ENCODE data around the gene TMEM198.

Gene TMEM198

DNA sequence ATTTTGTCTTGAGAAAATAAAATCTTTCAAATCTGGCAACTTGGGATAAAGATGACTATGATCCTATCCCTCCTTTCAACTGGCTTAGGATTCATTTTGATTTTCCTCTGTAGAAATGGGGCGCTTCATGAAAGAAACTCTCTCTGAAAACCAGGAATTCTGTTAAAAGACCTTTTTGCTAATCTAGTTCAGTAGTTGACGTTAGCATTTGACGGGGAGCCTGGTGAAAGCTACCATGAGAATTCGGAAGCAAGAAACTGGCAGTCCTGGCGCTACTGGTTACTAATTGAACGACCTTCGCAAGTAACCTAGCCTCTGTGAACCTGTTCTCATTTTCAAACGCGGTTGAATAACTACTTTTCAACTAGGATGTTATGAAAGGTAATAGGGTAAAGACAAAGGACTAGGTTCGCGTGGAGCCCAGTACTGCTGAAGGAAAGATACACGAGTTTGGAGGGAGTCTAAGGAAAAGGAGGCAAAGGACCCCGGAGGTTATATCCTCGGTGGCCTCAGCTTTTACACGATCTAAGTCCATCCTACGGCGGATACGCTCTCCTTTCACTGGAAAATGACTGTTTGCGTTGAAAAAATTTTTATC is 53.2 kb downstream of the TMEM198 start:
- no peak for TF ChIP-seq TOX (CRISPR knock-in tag; IDR thresholded peaks at IDR 0.05; ENCODE audit: borderline replicate concordance)
- TF ChIP-seq SNAI2 (CRISPR knock-in tag; IDR thresholded peaks at IDR 0.05): no peak
- TF ChIP-seq, protein P1, sequence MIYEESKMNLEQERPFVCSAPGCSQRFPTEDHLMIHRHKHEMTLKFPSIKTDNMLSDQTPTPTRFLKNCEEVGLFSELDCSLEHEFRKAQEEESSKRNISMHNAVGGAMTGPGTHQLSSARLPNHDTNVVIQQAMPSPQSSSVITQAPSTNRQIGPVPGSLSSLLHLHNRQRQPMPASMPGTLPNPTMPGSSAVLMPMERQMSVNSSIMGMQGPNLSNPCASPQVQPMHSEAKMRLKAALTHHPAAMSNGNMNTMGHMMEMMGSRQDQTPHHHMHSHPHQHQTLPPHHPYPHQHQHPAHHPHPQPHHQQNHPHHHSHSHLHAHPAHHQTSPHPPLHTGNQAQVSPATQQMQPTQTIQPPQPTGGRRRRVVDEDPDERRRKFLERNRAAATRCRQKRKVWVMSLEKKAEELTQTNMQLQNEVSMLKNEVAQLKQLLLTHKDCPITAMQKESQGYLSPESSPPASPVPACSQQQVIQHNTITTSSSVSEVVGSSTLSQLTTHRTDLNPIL (CRISPR knock-in tag; IDR thresholded peaks at IDR 0.05; ENCODE audit: low read depth): no peak
- TF ChIP-seq TCF4 (CRISPR knock-in tag; IDR thresholded peaks at IDR 0.05; ENCODE audit: borderline replicate concordance): no peak
- TF ChIP-seq ZNF70 (CRISPR knock-in tag; IDR thresholded peaks at IDR 0.05): no peak
- TF ChIP-seq CSDC2 (CRISPR knock-in tag; IDR thresholded peaks at IDR 0.05): no peak
- TF ChIP-seq, protein P2, sequence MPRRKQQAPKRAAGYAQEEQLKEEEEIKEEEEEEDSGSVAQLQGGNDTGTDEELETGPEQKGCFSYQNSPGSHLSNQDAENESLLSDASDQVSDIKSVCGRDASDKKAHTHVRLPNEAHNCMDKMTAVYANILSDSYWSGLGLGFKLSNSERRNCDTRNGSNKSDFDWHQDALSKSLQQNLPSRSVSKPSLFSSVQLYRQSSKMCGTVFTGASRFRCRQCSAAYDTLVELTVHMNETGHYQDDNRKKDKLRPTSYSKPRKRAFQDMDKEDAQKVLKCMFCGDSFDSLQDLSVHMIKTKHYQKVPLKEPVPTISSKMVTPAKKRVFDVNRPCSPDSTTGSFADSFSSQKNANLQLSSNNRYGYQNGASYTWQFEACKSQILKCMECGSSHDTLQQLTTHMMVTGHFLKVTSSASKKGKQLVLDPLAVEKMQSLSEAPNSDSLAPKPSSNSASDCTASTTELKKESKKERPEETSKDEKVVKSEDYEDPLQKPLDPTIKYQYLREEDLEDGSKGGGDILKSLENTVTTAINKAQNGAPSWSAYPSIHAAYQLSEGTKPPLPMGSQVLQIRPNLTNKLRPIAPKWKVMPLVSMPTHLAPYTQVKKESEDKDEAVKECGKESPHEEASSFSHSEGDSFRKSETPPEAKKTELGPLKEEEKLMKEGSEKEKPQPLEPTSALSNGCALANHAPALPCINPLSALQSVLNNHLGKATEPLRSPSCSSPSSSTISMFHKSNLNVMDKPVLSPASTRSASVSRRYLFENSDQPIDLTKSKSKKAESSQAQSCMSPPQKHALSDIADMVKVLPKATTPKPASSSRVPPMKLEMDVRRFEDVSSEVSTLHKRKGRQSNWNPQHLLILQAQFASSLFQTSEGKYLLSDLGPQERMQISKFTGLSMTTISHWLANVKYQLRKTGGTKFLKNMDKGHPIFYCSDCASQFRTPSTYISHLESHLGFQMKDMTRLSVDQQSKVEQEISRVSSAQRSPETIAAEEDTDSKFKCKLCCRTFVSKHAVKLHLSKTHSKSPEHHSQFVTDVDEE (CRISPR knock-in tag; IDR thresholded peaks at IDR 0.05): no peak
- TF ChIP-seq RARB (CRISPR knock-in tag; IDR thresholded peaks at IDR 0.05): no peak
- TF ChIP-seq ISL1 (CRISPR knock-in tag; IDR thresholded peaks at IDR 0.05): no peak
- no peak for TF ChIP-seq ESRRG (CRISPR knock-in tag; IDR thresholded peaks at IDR 0.05)
- no peak for TF ChIP-seq ZFP30 (CRISPR knock-in tag; IDR thresholded peaks at IDR 0.05)
- TF ChIP-seq GLIS3 (CRISPR knock-in tag; IDR thresholded peaks at IDR 0.05): no peak
- no peak for TF ChIP-seq ZNF565 (CRISPR knock-in tag; conservative IDR thresholded peaks at IDR 0.05; ENCODE audit: low read depth)
- TF ChIP-seq ZNF8 (CRISPR knock-in tag; IDR thresholded peaks at IDR 0.05): no peak
- no peak for TF ChIP-seq ARNTL (CRISPR knock-in tag; IDR thresholded peaks at IDR 0.05; ENCODE audit: borderline replicate concordance, low read depth)
- TF ChIP-seq ZFP3 (CRISPR knock-in tag; IDR thresholded peaks at IDR 0.05): no peak
- no peak for TF ChIP-seq ZC3H10 (CRISPR knock-in tag; IDR thresholded peaks at IDR 0.05)
- ATAC-seq: peak; percentile 22

- ATAC-seq: peak; percentile 95
- TF ChIP-seq, protein P3, sequence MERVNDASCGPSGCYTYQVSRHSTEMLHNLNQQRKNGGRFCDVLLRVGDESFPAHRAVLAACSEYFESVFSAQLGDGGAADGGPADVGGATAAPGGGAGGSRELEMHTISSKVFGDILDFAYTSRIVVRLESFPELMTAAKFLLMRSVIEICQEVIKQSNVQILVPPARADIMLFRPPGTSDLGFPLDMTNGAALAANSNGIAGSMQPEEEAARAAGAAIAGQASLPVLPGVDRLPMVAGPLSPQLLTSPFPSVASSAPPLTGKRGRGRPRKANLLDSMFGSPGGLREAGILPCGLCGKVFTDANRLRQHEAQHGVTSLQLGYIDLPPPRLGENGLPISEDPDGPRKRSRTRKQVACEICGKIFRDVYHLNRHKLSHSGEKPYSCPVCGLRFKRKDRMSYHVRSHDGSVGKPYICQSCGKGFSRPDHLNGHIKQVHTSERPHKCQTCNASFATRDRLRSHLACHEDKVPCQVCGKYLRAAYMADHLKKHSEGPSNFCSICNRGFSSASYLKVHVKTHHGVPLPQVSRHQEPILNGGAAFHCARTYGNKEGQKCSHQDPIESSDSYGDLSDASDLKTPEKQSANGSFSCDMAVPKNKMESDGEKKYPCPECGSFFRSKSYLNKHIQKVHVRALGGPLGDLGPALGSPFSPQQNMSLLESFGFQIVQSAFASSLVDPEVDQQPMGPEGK (CRISPR knock-in tag; IDR thresholded peaks at IDR 0.05; ENCODE audit: borderline replicate concordance): peak; percentile 33; the same call in 1 of the 2 replicates
- no peak for TF ChIP-seq OSR1 (CRISPR knock-in tag; IDR thresholded peaks at IDR 0.05)
Measured at GRCh38 chr2:219597552-219598307, 53.9 kb downstream of the TMEM198 start, which contains the start of gene STK11IP. Gene STK11IP (plus strand): TSS chr2:219597857. CDS start chr2:219598120, 263 bp downstream.

DNA sequence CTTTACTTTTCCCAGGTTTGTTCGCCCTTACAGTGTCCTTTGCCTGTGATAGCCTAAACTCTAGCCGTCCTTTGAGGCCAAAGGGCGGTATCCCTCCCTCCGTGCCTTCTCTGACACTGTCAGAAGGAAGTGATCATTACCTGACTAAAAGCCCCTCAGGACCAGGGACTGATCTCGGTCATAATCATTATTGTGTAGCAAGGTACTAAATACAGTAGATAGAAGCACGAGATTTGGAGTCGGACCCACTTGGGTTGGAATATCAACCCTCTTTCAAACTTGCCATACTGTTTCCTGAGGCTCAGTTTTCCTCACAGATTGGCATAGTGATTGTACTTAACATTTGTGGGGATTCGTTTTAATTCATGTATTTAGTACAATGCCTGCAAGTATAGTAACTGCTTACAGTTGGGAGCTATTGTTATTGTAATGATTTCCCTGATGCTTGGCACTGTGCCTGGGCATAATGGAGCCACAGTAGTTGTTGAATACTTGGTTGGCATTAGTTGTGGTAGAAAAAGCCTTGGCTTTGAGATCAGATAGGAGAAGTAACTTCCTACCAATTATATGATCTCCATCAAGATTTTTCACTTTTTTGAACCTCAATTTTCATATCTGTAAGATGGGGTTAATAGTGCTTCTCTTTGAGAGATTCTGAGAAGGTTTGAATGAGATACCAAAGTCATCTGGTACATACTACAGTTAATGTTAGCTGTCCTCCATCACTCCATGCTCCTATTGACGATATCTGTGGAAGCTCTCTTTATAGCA is 54.7 kb downstream of the TMEM198 start:
- no peak for ATAC-seq
- no peak for TF ChIP-seq TCF4 (CRISPR knock-in tag; IDR thresholded peaks at IDR 0.05; ENCODE audit: borderline replicate concordance)
- TF ChIP-seq ZNF70 (CRISPR knock-in tag; IDR thresholded peaks at IDR 0.05): no peak
- no peak for TF ChIP-seq SNAI2 (CRISPR knock-in tag; IDR thresholded peaks at IDR 0.05)
- no peak for TF ChIP-seq ZC3H10 (CRISPR knock-in tag; IDR thresholded peaks at IDR 0.05)
- no peak for TF ChIP-seq RARB (CRISPR knock-in tag; IDR thresholded peaks at IDR 0.05)
- TF ChIP-seq PPARA (CRISPR knock-in tag; IDR thresholded peaks at IDR 0.05; ENCODE audit: borderline replicate concordance): no peak
- no peak for TF ChIP-seq CSRNP3 (CRISPR knock-in tag; IDR thresholded peaks at IDR 0.05)
- TF ChIP-seq ESRRG (CRISPR knock-in tag; IDR thresholded peaks at IDR 0.05): no peak
- TF ChIP-seq, protein P2 (CRISPR knock-in tag; IDR thresholded peaks at IDR 0.05): no peak
- no peak for TF ChIP-seq ZFP3 (CRISPR knock-in tag; IDR thresholded peaks at IDR 0.05)
- TF ChIP-seq ZFP30 (CRISPR knock-in tag; IDR thresholded peaks at IDR 0.05): no peak
- no peak for TF ChIP-seq GLIS3 (CRISPR knock-in tag; IDR thresholded peaks at IDR 0.05)
- TF ChIP-seq BACH2 (CRISPR knock-in tag; IDR thresholded peaks at IDR 0.05; ENCODE audit: borderline replicate concordance): no peak
- TF ChIP-seq POU6F1 (CRISPR knock-in tag; IDR thresholded peaks at IDR 0.05; ENCODE audit: borderline replicate concordance, low read depth): no peak
